ENCODE data around the gene RBBP8NL. TPM values are rescaled to one million over a fixed set of nuclear protein-coding genes. Genes with fewer than 3 reads are reported as not detected.

Gene RBBP8NL
- polyA plus RNA-seq, 2 of the 4 experiments (the other 2 are of a cell fraction): not detected

- no peak for FAIRE-seq
- TF ChIP-seq HOXA7 (CRISPR knock-in tag; IDR thresholded peaks at IDR 0.05) (no peak), BCL3 (IDR thresholded peaks at IDR 0.05) (no peak), USF2 (IDR thresholded peaks at IDR 0.05) (no peak), REST (IDR thresholded peaks at IDR 0.05) (no peak)
- no peak overlapping the region for H3K4me3 ChIP-seq
- POLR2A ChIA-PET: no interaction called here
- H3K9me3 ChIP-seq: no peaks in the 10 kb centered on the region
- no peak overlapping the region for H3K27ac ChIP-seq
- no peak for ATAC-seq
- 69% methylated on average over 22 of the region's 41 CpGs for WGBS (ENCODE audit: missing lambda C conversion rate)
- H3K4me2 ChIP-seq: no peak overlapping the region
- H3K4me1 ChIP-seq: no peaks in the 10 kb centered on the region
- CTCF ChIA-PET: interaction anchor here (1.3 to 2.7 kb wide), 2 partner anchors 9 to 19 kb away, joined by 3 to 9 read pairs; no protein-coding TSS in a partner anchor
- no peak for DNase-seq (ENCODE audit: low read depth in 1 of 2, low spot score in 1 of 2)
Measured at GRCh38 chr20:62458275-62459251, 31.2 kb upstream of the RBBP8NL start.

GRCh38 chr20:62457831-62458230 lies 30.5 kb upstream of the RBBP8NL start:
- TF ChIP-seq ZFP36 (IDR thresholded peaks at IDR 0.05; ENCODE audit: borderline replicate concordance, partially characterized antibody): no peak
- TF ChIP-seq EHF (CRISPR knock-in tag; IDR thresholded peaks at IDR 0.05): no peak
- TF ChIP-seq RCOR1 (IDR thresholded peaks at IDR 0.05; ENCODE audit: low read depth, low read length): no peak
- no peak for TF ChIP-seq PHF8 (IDR thresholded peaks at IDR 0.05; ENCODE audit: borderline replicate concordance, low read depth)
- TF ChIP-seq NR3C1 (IDR thresholded peaks at IDR 0.05): no peak
- no peak for TF ChIP-seq TP53 (CRISPR knock-in tag; IDR thresholded peaks at IDR 0.05)
- no peak for TF ChIP-seq EHMT2 (IDR thresholded peaks at IDR 0.05; ENCODE audit: low read depth)
- no peak for TF ChIP-seq POLR2AphosphoS2 (conservative IDR thresholded peaks at IDR 0.05; ENCODE audit: low read length)
- no peak for TF ChIP-seq MAX (IDR thresholded peaks at IDR 0.05)
- no peak for TF ChIP-seq JUNB (IDR thresholded peaks at IDR 0.05)
- TF ChIP-seq MAZ (IDR thresholded peaks at IDR 0.05; ENCODE audit: borderline replicate concordance, low read depth, low read length): no peak
- no peak for TF ChIP-seq CBX2 (IDR thresholded peaks at IDR 0.05; ENCODE audit: borderline replicate concordance, low read depth)
- Histone ChIP-seq H3K27ac (no peak overlapping the region), H3K4me1 (no peaks in the 10 kb centered on the region), H3K4me3 (no peak overlapping the region), H3K4me2 (no peak overlapping the region), H3K9me3 (no peaks in the 10 kb centered on the region)
- no peak for FAIRE-seq
- no peak for ATAC-seq
- POLR2A ChIA-PET: no interaction called here
- 63% methylated on average over 18 of the region's 20 CpGs for WGBS (ENCODE audit: missing lambda C conversion rate)
- DNase-seq (ENCODE audit: low read depth in 1 of 2, low spot score in 1 of 2): no peak
- CTCF ChIA-PET: interaction anchor here (2.7 kb wide), 1 partner anchor 9 kb away, joined by 9 read pairs; no protein-coding TSS in a partner anchor
